RWPE1 (cell line): ENCODE results near the gene HS6ST2.

Experiments
- CTCF ChIA-PET: fragments of 350-600 bp; sonication (Branson Sonifier 250); formaldehyde crosslinking; extraction: SDS; loops from one replicate; lab custom pipeline; 2021; lab: Yijun Ruan, JAX
- POLR2A ChIA-PET: fragments of 400-600 bp; formaldehyde crosslinking; extraction: SDS; loops from one replicate; lab custom pipeline; 2020; ENCODE audit warnings: antibody characterized with exemption; ENCODE audit not compliant: low non-redundant PET; lab: Yijun Ruan, JAX
- DNase-seq: peaks from one replicate; pipeline ENCODE4 v3.0.0; 2012; ENCODE audit warnings: low spot score
- H3K27ac ChIP-seq: fragments of 450-650 bp; 2 replicates; pipeline ENCODE4 v1.5.1; 2017
- TF ChIP-seq, protein P1 (sequence below): fragments of 450-650 bp; conservative IDR thresholded peaks from 2 replicates; pipeline ENCODE4 v1.5.1; 2017; ENCODE audit warnings: low read depth, mild to moderate bottlenecking

The HS6ST2 gene

GRCh38 chrX:132676102-132676501 is 282.3 kb downstream of the HS6ST2 start:
- no peak overlapping the region for H3K27ac ChIP-seq
- POLR2A ChIA-PET = no interaction called here
- CTCF ChIA-PET = no interaction called here
- TF ChIP-seq, protein P1, sequence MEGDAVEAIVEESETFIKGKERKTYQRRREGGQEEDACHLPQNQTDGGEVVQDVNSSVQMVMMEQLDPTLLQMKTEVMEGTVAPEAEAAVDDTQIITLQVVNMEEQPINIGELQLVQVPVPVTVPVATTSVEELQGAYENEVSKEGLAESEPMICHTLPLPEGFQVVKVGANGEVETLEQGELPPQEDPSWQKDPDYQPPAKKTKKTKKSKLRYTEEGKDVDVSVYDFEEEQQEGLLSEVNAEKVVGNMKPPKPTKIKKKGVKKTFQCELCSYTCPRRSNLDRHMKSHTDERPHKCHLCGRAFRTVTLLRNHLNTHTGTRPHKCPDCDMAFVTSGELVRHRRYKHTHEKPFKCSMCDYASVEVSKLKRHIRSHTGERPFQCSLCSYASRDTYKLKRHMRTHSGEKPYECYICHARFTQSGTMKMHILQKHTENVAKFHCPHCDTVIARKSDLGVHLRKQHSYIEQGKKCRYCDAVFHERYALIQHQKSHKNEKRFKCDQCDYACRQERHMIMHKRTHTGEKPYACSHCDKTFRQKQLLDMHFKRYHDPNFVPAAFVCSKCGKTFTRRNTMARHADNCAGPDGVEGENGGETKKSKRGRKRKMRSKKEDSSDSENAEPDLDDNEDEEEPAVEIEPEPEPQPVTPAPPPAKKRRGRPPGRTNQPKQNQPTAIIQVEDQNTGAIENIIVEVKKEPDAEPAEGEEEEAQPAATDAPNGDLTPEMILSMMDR = no peak
- no peak for DNase-seq

DNA sequence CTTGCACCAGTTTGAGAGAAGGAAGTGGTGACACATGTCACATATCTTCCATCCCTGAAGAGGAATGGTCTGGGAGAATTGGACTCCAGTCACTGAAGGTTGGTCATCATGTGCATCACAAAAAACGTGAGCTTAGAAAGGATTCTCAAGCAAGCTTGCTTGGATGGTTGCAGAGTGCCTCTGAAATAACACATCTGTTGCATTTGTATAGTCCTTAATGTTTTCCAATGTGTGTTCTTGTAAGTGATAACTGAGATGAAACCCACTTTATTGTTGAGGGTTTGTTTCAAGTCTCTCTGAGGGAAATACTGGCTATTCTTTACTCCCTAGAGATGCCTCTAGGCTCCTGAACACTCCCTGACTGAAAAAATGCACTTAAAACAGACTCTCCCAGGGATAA is 285.1 kb downstream of the HS6ST2 start:
- POLR2A ChIA-PET = no interaction called here
- TF ChIP-seq, protein P1 = no peak
- DNase-seq = no peak
- CTCF ChIA-PET = no interaction called here
- no peak overlapping the region for H3K27ac ChIP-seq

DNA sequence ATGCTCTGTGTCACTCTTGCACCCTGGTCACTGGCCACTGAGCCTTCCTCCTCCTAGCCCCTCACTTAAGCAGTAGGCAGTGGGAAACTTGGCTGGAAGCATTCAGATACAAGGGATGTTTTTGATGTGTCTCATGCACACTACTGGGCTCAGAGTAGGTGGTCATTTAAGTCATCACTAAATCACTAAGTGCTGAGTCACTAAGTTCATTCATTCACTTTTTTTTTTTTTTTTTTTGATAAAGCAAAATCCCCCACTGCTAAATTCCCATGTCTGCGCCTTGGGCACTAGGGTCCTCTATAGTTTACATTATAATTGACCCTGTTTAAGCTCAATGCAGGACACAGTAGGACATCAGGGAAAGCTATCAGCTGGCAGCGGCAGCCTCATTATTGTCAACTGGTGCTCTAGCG is 287.2 kb downstream of the HS6ST2 start:
- TF ChIP-seq, protein P1 = no peak
- DNase-seq = peak; percentile 2
- no peak overlapping the region for H3K27ac ChIP-seq
- ChIA-PET CTCF (no interaction called here), POLR2A (no interaction called here)

DNA sequence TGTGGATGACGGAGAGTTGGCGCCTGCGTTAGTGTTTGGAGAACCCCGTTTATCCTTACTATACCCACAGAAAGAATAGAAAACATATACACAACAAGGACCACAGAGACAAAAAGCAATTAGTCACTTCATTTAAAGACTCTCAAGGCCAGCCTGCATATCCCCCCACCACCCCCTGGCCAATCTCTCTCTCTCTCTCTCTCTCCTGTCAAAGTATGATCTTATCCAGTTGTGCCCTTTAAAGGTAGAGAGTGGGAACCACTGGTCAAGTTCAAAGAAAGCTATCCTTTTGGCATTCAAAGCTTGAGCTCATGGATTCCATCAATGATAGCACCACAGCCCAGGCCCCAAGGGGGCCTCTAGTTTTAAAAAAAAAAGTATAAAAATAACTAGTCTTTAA is 289.3 kb downstream of the HS6ST2 start:
- no peak for DNase-seq
- TF ChIP-seq, protein P1 = no peak
- CTCF ChIA-PET = interaction anchor here (0.6 kb wide), 1 partner anchor 454 kb away, joined by 4 read pairs; no protein-coding TSS in a partner anchor
- no peak overlapping the region for H3K27ac ChIP-seq
- POLR2A ChIA-PET = no interaction called here

GRCh38 chrX:132668178-132668577 is 290.3 kb downstream of the HS6ST2 start:
- POLR2A ChIA-PET = no interaction called here
- no peak overlapping the region for H3K27ac ChIP-seq
- no peak for DNase-seq
- TF ChIP-seq, protein P1 = no peak
- CTCF ChIA-PET = interaction anchor here (0.7 kb wide), 1 partner anchor 166 kb away, joined by 3 read pairs; no protein-coding TSS in a partner anchor

- POLR2A ChIA-PET = no interaction called here
- H3K27ac ChIP-seq = no peak overlapping the region
- CTCF ChIA-PET = no interaction called here
- TF ChIP-seq, protein P1 = no peak
- DNase-seq = no peak
These were observed 292.8 kb downstream of the HS6ST2 start for GRCh38 chrX:132665676-132666075.

GRCh38 chrX:132664273-132664672 is 294.2 kb downstream of the HS6ST2 start:
- ChIA-PET CTCF (no interaction called here), POLR2A (no interaction called here)
- no peak for DNase-seq
- H3K27ac ChIP-seq = no peak overlapping the region
- TF ChIP-seq, protein P1 = no peak
